T-helper 1 cell treated with Interleukin-12 subunit alpha and Interleukin-12 subunit beta and Interleukin-4 antibody, amounts not matched to agents 30 ng/mL and 1 ng/mL, for 36 hours (primary cell): Measurements from ENCODE around the gene SINHCAF. TPM values are rescaled to one million over a fixed set of nuclear protein-coding genes. Genes with fewer than 3 reads are reported as not detected.

ENCODE experiments used
- intact Hi-C: fragments of 100-400 bp; cut with micrococcal nuclease; formaldehyde crosslinking; loops from one replicate; pipeline ENCODE4 v1.15.1; 2024
- total RNA-seq: library from RNA; stranded (reverse); gene quantifications from 2 replicates; pipeline ENCODE4 v1.2.3, GENCODE V29; 2022

SINHCAF gene
- total RNA-seq, 1 donor from 2014 or later = 116 TPM

DNA sequence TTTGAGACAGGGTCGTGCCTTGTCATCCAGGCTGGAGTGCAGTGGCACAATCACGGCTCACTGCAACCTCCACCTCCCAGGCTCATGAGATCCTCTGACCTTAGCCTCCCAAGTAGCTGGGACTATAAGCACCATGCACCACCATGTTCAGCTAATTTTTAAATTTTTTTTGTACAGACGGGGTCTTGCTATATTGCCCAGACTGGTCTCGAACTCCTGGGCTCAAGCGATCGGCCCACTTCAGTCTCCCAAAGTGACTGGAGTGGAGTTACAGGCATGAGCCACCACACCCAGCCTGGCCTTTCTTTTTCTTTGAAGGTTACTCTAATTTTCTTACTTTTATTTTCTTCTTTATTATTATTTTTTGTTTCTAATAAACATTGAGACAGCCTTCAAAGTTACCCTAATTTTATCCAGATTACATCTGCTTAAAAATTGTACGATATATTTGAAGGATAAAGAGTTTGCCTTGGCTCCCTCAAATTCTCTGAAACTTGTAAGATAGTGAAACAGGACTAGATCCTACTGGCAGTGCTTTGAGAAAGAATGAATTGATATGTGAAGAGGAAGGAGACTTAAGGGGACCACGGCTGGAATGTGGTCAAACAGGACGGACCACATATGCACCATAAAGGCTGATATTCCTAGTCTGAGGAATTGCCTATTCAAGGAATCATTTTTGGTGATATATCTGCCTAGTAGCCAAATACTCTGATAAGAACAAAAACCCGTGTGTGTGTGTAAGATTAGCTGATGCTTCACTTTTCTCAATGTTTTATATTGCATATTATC, 14.1 kb upstream of the SINHCAF start:
- intact Hi-C loops = no loop called here

DNA sequence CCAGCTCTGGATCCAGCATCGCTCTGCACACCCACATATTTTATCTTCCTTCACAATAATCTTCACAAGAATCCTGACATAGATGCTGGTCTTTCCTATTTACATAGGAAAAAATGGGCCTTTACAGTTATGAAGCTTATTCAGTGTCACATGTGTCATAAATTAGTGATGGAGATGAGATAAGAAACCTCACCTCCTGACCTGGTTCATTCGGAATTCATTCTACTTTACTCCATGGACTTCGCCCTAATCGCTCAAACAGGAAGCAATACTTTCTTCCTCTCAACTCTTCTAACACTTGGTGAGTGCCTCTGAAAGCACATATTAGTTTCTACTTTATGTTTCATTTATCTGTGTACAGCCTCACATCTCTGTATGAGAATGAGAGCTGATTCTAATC, 12.0 kb upstream of the SINHCAF start:
- intact Hi-C loops = no loop called here

DNA sequence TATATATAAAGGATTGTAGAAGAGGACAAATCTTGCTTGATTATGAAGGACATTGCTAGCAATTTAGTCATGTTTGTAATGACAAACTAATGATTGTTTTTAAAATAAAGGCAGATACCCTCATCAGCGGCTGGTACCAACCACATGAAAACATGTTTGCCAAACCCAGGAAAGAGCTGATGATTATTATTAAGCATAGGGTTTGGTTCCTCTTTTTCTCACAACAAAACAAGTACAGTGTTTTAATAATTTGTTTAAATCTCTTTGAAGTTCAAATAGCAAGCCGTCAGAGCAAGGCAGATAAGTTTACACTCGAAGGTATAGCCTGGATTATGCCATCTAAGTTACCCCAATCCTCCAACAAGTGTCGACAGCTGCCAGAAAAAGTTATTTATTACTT, 5.3 kb upstream of the SINHCAF start:
- intact Hi-C loops = no loop called here

DNA sequence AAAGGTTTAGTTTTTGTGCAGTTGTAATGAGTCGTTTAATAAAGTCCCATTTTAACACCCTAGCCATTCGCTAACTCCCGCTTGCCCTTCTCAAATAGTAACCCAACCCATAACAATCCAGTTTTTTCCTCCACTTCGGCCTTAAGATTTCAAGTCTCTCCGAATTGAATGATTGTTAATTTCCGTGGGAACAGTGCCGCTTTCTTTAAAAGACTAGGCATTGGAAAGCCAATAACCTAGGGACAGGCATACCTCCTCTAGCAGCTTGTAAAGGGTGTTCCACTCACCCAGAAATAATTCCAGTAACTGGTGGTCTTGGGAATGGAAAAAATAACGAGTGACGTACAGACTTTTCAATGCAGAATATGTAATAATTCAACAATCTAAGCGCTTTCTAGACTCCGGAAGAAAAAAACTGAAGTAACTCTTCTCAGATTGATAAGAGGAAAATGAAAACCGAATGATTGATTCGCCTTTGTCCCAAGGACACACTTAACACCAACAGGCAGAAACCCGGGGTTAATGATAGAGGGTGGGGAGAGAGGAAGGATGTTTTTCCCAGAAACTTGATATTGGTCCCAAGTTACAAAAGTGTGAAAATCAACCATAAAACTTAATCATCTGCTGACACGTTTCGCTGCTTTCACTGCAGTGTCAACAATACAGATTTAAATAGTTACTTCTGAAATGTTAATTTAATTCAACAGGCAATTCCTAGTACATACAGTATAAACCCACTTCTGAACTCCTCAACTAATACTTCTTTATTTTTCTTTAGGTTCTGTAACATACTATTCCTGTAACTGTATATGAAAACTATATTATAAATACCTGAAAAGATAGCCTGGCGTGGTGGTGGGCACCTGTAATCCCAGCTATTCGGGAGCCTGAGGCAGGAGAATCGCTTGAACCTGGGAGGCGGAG, 1.0 kb upstream of the SINHCAF start:
- intact Hi-C loops = loop anchor here (1.0 to 10.0 kb wide), 14 partner anchors 10 to 1946 kb away; partner anchors contain the start of genes BICD1, CAPRIN2, DDX11 and DNM1L

DNA sequence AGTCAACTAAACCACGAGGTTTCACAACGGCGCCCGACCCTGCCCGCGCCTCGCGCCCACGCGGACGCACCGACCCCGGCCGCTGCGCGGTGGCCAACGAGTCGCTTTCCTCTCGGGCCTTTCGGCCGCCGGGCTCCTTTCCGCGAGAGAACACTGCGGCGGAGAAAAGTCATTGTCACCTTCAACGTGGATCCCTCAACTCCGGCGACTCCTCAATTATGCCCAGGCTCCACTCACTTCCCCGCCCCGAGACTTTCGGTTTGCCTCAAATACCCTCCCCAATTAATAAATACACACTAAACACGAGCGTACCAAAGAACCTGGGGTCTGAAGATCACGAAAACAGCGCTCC, 450 bp downstream of the SINHCAF start:
- intact Hi-C loops = loop anchor here (5.0 to 10.0 kb wide), 2 partner anchors 779 to 1277 kb away; partner anchors contain the start of gene BICD1

DNA sequence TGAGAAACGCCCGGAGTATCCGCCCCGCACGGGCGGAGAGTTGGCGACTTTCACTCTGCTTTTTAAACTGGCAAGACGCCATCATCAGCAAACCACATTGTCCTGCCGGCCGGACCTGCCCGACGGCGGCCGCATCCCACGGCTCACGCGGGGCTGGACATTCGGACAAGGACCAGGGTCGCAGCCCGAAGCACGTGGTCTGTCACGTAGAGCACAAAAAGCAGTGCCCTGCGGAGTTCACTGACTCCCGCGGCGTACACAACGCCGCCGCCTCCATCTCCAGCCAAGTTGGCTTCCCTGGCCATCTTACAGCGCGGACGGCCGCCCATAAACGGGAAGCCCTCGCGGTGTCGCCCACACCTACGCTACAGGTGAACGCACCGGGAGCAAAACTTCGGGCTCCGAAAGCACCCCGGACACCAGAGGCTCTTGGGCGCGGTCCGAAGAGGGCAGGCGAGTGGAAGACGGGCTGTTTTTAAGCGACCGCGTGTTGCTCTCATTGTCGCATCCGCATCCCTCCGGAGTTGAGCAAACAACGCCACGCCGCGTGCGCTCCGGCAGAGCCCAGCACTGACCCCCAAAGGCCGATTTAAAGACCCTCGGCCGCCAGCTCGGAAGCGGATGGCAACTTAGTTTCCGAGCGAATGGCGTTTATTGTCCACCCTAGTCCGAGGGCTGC, 966 bp downstream of the SINHCAF start:
- intact Hi-C loops = loop anchor here (5.0 to 10.0 kb wide), 5 partner anchors 422 to 1277 kb away; partner anchors contain the start of genes BICD1 and RESF1

DNA sequence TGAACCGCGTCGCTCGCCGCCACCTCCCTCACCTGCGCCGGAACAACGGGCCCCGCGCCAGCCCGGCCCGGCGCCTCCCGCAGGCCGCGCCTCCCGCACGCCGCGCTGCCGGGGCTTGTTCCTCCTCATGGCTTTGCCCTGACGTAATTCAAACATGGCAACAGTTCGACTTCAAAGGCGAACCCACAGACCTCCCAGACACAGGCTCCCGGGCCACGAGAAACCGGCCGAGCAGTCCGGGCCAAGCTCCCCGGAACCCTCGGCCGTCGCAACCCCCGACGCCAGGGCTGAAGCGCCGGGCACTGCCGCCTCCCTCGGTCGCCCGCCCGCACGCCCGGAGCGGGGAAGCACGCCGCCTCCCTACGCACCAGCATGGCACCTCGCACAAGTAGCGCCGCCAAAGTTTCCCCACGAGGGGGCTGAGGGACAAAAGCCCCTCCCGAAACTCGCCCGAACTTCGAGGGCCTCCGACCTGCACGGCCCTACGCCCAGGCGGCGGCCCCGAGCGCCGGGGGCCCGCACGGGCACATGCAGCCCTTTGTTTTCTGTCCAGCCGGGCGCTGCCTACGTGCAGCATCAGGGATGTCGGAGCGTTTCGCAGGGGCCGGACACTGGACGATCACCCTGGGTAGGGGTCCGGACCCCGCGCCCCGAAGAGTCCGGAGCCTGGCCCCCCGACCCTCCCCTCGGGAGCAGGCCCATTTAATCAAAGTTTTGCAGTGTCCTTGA, 1.7 kb downstream of the SINHCAF start:
- intact Hi-C loops = loop anchor here (5.0 to 10.0 kb wide), 4 partner anchors 423 to 781 kb away; partner anchors contain the start of genes BICD1 and RESF1

DNA sequence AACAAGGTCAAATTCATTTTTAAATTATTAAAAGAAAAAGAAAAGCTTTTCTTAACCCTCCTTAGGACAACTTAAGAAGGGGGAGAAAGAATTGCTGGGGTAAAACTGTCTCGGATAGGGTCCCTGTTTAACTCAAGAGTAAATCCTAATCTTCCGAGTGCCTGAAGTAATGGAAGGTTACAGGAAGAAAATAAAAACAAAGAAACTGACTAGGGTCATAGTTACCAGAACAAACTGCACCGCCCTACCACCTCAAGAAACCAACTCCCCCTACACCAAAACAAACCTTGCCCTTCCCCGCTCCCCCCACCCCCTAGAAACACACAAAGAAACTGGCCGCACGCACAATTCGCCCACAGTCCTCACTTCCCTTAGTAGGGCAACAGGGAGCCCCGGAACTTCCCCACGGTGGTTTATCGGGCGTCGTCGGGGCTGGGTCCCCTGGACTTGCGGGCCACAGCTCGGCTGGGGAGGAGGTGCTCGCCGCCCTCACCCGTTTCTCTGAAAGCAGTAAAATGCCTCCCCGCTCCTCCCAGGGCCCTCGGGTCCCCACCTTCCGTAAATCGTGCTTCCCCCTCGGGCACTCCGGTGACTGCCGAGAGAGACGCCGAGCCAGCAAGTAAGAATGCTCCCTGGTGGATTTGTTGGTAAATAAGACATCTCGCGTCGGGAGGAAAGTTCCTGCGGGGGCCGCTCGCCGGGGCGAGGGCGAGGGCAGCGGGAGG, 2.4 kb downstream of the SINHCAF start:
- intact Hi-C loops = loop anchor here (2.0 to 10.0 kb wide), 5 partner anchors 424 to 781 kb away; partner anchors contain the start of genes BICD1, IPO8 and RESF1

DNA sequence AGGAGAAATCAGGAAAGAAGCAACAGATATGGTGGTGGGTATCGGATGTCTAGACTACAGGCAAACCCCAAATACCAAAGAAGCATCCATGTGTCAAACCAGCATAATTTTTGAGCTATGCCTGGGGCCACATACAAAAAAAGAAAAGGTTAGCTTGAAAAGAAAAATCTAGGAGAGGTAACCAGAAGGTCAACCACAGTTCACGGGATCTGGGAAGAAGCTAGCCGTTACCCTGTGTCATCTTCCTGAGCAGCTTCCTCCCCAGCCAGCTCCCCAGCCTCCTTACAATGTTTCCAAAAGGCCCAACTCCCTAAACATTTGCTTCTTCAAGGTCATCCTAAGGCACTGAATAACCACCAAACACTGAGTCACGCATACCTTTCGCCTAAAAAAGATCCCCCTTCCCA, 3.1 kb downstream of the SINHCAF start:
- intact Hi-C loops = loop anchor here (2.0 to 10.0 kb wide), 5 partner anchors 424 to 782 kb away; partner anchors contain the start of genes BICD1, IPO8 and RESF1

DNA sequence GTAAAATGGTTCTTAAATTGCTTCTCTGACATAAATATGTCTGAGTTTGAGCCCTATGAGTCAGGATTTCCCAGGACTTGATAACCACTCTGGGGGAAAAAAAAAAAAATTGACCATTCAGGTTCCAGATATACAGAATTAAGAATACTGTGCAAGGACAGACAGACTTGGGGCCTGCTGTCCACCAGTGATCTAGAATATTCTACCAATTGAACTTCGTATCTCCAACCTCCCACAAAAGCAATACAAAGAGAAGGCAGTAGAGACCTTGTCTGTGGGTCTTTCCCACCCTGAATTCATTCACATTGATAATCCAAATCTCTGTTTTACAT, 4.1 kb downstream of the SINHCAF start:
- intact Hi-C loops = loop anchor here (2.0 to 10.0 kb wide), 5 partner anchors 425 to 783 kb away; partner anchors contain the start of genes BICD1, IPO8 and RESF1

DNA sequence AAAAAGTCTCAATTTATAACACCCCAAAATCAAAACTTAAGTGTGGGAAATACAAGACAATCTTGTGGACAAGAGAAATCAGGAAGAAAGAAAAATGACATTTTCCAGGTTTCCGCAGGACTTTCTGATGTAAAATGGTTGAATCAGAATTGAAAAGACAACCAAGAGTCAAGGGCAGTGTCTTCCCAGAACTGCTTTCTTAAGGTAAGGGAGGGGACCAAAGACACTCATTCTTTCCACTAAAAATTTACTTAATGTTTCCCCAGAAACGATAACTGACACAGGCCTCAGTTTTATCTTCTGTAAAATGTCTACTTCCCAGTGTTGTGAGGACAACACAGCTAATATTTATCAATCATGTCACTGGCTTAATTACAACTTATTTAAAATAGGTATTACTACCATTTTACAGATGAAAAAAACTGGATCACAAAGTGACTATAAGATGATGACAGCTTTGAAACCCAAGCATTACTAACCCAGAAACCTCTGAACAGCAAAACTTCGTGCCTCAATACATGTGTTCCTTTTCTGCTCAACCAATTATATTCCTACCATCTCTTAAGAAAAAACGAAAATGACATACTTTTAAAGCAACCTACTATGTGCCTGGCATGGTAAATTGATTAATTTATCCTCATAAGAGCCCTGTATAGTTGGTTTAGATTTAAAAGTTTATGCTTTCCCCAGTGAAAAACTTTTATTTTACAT, 4.6 kb downstream of the SINHCAF start:
- intact Hi-C loops = loop anchor here (5.0 to 10.0 kb wide), 4 partner anchors 426 to 783 kb away; partner anchors contain the start of genes BICD1 and RESF1

DNA sequence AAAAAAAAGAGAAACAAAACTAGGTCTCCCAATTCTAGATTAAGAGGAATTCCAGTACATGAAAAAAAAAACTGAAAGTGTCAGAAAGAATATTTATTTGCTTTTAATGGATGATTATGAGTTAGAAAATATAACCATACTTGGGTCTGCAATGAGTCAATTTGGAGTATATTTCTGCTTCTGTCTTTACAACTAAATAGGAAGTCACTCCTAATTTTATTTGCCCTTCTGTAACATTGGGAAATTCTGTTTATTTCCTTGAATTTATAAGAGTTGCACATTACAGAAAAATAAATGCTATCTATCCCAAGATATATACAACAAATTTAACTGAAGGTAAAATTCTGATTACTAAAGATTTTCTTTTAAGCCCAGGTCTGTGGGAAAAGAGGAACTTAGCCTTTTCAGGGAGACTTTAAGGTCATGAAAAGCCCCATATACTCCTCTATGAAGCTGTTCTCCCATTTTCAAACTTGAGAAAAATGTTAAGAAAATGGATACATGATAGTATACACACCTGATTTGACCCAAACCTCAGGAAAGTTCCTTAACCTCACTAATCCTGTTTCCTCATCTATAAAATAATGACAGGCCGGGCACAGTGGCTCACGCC, 7.2 kb downstream of the SINHCAF start:
- intact Hi-C loops = loop anchor here (1.0 kb wide), 1 partner anchor 19 kb away; no protein-coding TSS in a partner anchor

DNA sequence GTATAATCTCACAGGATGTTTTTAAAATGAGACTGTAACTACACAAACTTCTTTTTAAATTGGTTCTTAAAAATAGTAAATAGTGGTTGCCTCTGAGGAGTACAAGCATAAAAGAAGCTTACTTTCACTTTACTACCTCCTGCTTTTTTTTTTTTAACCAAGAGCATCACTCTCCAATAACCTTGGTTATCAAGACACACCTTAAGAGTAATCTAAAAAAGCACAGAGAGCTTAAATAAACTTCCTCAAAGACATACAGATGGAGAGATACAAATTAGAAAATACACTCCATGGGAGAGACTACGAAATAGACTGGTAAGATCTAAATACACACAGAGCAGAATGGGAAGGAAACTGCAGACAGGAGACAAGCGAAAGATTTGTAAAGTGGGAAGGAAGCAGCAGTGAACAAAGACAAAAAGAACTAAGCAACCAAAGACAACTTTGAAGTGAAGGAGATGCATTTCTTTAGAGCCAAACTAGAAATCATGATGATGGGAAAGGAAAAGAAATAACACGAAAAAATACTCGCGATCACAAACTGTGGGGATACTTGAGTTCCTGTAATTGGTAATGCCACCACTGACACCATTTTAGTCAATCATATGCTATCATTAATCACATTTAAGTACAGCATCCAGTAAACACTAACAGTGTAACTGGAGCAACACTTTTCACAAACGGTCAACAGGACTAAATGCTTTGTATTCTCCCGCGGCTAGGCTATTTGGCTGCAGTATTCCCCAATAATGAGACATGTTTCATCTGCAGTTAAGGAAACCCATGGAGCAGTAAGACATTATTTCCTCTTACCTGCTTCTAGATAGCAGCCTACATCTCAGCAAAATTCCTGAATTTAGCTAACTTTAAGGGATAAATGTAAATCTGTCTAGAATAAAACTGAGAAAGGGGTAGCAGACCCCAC, 8.2 kb downstream of the SINHCAF start:
- intact Hi-C loops = loop anchor here (1.0 to 2.0 kb wide), 3 partner anchors 9 to 45 kb away; partner anchors contain the start of gene SINHCAF

DNA sequence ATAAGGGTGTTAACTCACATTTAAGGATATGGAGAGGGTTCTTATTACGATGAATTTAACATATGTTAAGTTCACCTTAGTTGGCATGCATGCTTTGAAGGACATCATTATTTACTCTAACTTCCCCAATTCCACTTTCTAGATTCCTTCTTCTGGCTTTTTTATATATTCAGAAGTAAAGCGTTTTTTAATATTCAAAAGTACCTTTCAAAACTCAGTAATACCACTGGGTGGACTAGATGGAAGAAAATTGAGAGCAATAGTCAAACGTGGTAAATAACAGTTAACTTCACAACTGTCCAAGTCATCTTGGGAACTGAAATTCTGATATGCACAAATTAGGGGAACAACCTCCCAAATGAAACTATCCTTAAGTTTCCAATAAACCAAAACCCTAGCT, 9.1 kb downstream of the SINHCAF start:
- intact Hi-C loops = loop anchor here (1.0 to 2.0 kb wide), 2 partner anchors 9 to 46 kb away; partner anchors contain the start of gene SINHCAF

DNA sequence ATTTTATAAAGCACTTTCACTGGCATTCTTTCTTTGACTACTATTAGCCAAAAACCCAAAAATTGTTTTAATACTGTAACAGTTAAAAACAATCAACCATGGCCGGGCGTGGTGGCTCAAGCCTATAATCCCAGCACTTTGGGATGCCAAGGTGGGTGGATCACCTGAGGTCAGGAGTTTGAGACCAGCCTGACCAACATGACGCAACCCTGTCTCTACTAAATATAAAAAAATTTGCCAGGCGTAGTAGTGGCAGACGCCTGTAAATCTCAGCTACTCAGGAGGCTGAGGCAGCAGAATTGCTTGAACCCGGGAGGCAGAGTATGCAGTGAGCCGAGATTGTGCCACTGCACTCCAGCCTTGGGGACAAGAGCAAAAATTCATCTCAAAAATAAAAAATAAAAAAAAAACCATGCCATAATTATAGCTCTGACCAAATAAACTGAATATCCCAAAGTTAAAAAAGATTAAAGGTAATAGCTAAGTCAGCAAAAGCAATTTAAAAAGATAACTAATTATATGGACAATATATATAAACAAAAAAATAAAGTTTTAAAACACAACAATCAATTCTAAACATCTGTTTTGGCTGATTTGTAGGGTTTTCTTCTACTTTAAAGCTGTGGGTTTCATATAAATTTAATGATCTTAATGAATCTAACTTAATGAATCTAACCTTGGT, 10.0 kb downstream of the SINHCAF start:
- intact Hi-C loops = loop anchor here (2.0 kb wide), 1 partner anchor 47 kb away; no protein-coding TSS in a partner anchor

DNA sequence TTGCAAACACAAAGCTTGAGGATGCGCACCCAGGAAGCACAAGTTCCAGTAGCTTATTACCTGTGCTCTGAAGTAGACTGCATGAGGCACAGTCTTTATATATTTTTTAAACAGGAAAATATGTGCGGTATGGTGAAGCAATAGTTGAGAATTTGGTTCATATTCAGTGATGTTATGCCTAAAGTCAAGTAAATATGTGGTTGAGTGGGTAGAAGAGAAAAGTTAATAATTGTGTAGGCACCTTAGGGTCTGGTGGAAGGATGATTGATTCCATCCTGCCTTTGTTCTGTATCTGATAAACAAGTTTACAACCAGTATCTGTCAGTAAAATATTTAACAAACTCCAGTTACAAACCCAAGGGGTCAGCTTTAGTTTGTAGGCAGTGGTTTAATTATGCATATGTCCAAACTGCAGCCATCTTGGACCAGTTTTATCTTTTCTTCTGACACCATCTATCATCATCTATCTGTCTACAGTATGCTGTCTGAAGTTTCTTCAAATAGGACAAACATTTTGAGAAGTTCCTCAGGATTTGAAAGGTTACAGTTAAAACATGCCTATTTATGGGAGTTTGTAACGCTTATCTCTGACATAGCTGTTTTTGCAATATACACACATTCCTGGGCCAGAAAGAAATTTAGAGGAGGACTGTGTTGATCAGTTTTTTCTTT, 10.8 kb downstream of the SINHCAF start:
- intact Hi-C loops = no loop called here
